ENCODE results near the gene TSC2.

Gene TSC2

GRCh38 chr16:2043667-2044451 lies 3.9 kb upstream of the TSC2 start:
- DNase-seq: no peak

DNA sequence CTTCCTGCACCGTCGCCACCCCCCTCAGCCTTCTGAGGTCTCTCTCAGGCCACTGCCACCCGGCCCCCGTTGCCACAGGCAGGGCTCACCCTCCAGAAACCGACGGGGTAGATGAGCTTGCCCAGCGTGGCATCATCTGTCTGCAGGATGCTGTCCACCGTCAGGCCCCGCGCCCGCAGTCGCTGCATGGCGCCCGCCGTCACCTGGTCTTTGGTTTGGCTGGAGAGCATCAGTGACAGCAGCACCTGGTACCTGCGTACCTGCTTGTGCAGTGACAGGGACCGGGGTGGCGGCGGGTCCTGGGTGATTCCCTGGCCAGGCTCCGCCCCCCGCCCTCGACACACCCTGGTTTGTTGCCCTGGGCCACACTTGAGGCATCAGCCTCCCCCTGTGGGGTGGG lies 3.2 kb upstream of the TSC2 start:
- no peak for DNase-seq

GRCh38 chr16:2045965-2046892 lies 1.6 kb upstream of the TSC2 start:
- no peak for DNase-seq

GRCh38 chr16:2046893-2047329 lies 874 bp upstream of the TSC2 start:
- no peak for DNase-seq

- DNase-seq: no peak
Measured at GRCh38 chr16:2048116-2048543, 345 bp downstream of the TSC2 start.

GRCh38 chr16:2053211-2053610 lies 5.4 kb downstream of the TSC2 start:
- DNase-seq: no peak

- no peak for DNase-seq
Measured at GRCh38 chr16:2053897-2054296, 6.1 kb downstream of the TSC2 start.

DNA sequence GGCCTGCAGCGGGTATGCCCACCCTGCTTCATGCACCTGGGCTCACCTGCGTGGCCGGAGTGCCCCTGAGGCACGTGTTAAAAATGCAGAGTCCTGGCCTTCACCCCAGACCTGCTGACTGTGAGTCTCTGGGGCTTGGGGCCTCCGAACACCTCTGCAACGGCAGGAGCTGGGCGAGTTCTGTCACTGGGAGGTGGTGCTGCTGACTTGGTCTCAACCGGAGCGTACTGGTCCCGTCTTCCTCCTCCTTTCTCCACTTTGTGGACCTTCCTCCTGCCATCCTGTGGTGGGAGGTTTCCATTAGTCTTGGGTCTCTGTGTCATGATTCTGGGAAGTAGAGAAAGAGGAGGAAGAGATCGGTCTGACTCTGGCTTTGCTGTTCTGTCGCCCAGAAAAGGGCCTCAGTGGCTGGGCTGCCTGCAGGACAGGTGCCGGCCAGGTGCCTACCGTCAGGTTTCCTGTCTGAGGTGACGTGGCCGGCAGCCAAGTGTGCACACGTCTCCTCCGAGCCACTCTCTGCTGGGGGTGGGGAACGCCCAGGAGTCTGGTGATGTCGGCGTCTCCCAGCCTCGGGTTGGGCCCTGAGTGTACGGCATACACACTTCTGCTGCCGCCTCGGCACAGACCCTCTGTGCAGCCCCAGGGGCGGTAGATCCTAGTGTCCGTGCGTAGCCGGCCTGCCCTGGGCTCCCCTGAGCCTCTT lies 6.9 kb downstream of the TSC2 start:
- no peak for DNase-seq

DNA sequence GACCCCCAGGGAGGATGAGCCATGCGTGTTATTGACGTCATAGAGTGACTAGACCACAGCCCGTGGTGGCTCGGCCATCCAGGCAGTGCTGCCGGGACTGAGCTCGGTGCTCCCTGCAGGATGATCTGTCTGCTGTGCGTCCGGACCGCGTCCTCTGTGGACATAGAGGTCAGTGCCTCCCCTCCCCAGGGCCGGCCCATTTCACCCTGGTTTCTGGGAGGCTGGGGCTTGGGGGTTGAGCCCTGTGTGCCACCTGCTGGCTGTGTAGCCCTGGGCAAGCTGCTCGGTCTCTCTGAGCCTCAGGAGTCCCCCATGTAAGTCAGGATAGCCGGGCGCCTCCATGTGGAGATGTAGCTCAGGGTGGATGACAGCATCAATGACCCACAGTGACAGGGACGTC lies 8.3 kb downstream of the TSC2 start:
- no peak for DNase-seq

DNA sequence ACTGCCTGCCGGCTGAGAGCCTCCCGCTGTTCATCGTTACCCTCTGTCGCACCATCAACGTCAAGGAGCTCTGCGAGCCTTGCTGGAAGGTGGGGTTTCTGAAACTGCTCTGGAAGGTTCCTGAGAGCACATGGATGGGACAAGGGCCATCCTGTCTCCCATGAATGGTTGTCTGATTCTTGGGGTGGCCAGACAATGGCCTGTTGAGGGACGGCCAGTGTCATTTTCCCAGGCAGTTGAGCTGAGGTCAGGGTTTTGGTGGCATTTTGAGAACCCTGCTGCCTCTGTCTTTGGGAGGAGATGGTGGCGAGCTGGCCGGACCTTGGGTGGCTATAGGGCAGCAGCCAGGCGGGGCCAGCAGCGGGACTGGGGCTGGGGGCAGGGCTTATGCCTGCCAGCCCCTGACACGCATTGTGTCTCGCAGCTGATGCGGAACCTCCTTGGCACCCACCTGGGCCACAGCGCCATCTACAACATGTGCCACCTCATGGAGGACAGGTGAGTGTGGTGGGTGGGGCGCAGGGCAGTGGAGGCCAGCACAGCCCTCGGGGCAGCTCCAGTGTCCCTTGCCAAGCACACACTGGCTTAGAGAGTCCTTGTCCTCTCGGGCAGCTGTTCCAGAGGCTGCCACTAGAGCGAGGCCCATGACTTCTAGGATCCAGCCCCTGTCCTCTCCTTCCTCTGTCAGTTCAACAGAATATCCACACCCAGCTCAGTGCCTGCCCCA lies 9.1 kb downstream of the TSC2 start:
- DNase-seq: no peak

- DNase-seq: no peak
Measured at GRCh38 chr16:2057438-2057837, 9.7 kb downstream of the TSC2 start.

DNA sequence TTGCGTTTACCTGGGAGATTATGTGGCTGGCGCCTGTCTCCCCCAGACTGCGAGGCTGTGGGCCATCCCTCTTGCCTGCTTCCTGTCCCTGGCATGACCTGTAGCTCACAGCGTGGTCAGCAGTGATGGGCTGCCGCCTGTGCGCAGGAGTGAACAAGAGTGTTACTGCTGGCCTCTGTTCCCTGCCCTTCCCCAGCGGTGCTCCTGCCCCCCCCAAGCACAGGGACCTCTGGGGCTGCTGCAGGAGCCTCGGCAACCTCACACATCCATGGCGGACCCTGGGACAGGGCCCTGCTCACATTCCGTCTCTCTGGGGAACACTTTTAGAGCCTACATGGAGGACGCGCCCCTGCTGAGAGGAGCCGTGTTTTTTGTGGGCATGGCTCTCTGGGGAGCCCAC lies 10.6 kb downstream of the TSC2 start:
- no peak for DNase-seq

GRCh38 chr16:2058872-2059271 lies 11.1 kb downstream of the TSC2 start:
- no peak for DNase-seq

- no peak for DNase-seq
Measured at GRCh38 chr16:2060346-2060745, 12.6 kb downstream of the TSC2 start.

GRCh38 chr16:2061023-2061422 lies 13.2 kb downstream of the TSC2 start:
- DNase-seq: no peak

DNA sequence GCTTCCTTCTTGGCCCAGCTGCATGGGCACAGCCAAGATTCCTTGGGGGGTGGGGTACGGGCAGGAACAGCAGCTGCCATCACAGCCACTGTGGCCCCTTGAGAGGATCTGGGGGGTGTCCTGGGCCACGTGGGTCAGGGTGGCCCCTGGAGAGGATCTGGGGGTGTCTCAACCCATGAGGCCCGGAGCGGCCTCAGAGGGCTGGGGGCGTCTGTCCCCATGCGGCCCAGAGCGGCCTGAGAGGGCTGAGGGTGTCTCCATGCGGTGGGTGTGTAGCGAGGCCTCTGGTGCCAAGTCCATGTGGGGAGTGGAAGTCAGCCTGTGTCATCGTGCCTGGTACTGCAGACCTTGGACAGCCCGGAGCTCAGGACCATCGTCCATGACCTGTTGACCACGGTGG lies 13.7 kb downstream of the TSC2 start:
- DNase-seq: no peak

- DNase-seq: no peak
Measured at GRCh38 chr16:2062801-2063200, 15.0 kb downstream of the TSC2 start.

DNA sequence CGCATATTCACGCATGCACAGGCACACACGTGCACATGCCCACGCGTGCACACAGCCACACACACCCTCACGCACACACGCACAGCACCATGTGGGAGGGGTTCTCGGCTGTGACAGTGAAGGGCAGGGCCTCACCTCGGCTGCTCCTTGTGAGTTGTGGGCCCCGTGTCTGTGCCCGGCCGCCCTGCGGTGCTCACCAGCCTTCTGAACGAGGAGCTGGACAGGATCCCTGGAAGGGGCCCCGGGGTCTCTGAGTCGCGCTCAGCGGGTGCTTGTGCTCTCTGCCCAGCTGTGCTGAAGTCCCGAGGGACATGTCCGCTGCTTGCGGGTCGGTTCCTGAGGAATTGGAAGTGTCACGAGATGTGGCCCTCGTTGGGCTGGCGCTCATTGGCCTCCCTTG lies 16.1 kb downstream of the TSC2 start:
- no peak for DNase-seq

- DNase-seq: no peak
Measured at GRCh38 chr16:2064368-2064945, 16.7 kb downstream of the TSC2 start.

DNA sequence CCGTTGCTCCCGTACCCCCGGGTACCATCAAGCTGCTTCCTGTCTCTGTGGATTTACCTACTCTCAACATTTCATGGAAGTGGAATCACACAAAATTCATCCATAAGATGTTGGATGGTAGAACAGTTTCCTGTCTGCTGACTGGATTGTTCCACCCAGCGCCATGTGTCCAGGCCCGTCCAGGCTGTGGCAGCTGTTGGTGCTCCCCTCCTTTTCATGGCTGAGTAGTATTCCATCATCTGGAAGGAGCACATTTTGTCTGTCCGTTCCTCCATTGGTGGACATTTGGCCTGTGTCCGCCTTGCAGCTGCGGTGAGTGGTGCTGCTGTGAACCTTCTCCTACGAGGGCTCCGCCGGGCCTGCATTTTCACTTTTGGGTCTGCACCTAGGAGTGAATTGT lies 18.4 kb downstream of the TSC2 start:
- no peak for DNase-seq

DNA sequence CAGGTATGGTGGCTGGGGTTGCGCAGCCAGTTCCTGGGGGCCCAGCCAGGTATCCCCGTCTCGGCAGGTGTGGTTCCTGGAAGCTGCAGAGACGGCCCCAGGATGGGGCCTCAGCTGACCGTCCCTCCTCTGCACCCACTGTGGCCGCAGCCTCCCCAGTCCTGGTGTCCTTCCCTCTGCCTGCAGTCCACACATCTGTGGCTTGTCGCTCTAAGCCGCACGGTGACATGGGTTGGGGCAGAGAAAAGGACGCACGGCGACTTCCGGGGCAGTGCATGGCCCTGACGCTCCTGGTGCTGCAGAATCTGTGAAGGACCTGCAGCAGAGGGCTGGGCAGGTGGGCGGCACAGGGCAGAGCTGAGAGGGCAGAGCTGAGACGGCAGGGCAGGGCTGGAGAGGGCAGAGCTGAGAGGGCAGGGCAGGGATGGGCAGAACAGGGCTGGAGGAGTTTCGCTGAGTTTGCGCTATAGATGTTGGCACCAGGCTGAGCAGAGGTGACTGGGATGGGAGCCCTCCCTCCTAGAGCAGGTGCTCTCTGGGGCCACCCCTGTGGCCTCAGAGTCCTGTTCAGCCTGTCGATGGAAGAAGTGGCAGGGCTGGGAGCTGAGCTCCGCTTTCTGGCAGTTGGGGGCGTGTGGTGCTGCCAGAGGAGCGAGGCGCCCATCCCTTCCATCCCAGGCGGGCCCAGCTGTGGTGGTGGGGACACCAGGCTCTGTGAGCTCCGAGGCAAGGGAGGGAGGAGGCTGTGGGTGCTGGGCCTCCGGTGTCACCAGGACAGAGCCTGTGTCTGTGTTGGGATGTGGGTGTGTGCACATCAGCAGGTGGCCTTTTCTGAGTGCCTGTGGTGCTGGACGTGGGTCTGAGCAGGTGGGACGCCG lies 23.0 kb downstream of the TSC2 start:
- DNase-seq: no peak
